Spinal cord (tissue), 10 donors: ENCODE results near the gene HABP2. TPM values are rescaled to one million over a fixed set of nuclear protein-coding genes. Genes with fewer than 3 reads are reported as not detected.
A peak's percentile ranks its signal among the peaks of the same experiment; 100 is the strongest.

Source experiments
- DNase-seq, 6 donors: peaks; one replicate each; pipeline versions ENCODE4 v3.0.0 to v3.0.0-alpha.2; 2013 to 2015; ENCODE audit warnings: low spot score in 6 of 6, low read depth in 4 of 6
- H3K27ac ChIP-seq: one replicate; pipeline ENCODE4 v1.5.1; 2013; ENCODE audit warnings: low read depth, low read length, control low read depth
- H3K27me3 ChIP-seq: one replicate; pipeline ENCODE4 v1.6.1; 2013; ENCODE audit warnings: low read length; ENCODE audit not compliant: control insufficient read depth, insufficient read depth
- H3K36me3 ChIP-seq: one replicate; pipeline ENCODE4 v1.6.1; 2013; ENCODE audit warnings: low read length; ENCODE audit not compliant: control insufficient read depth, insufficient read depth
- H3K4me1 ChIP-seq: one replicate; pipeline ENCODE4 v1.6.1; 2013; ENCODE audit warnings: low read length; ENCODE audit not compliant: control insufficient read depth, insufficient read depth
- H3K4me3 ChIP-seq: one replicate; pipeline ENCODE4 v1.5.1; 2013; ENCODE audit warnings: low read depth, low read length, control low read depth
- H3K9me3 ChIP-seq: one replicate; pipeline ENCODE4 v1.6.1; 2013; ENCODE audit warnings: low read length; ENCODE audit not compliant: control insufficient read depth, insufficient read depth
- WGBS: methylation state at CpG from one replicate; pipeline ENCODE4 v1.1.5; 2013; ENCODE audit warnings: missing lambda C conversion rate; ENCODE audit not compliant: insufficient coverage; 5-methylcytosine and 5-hydroxymethylcytosine counted together
- long read RNA-seq, 4 donors: transcript quantifications; one replicate each; lab custom pipeline, GENCODE V29; 2026
- polyA plus RNA-seq, 2 donors: library from polyadenylated mRNA; unstranded; fragments of 120-200 nt; gene quantifications; one replicate each; pipeline ENCODE4 v1.2.1, GENCODE V29; 2013; ENCODE audit not compliant: insufficient read length in 2 of 2
- total RNA-seq, 2 donors: library from RNA; depleted of rRNA in 1 of 2; stranded (reverse); fragments of 120-200 nt in 1 of 2; fragments of >200 nt in 1 of 2; gene quantifications; one replicate each; pipeline versions ENCODE4 v1.2.3 to v1.2.4, GENCODE V29; 2013 to 2014
- donor health status: healthy.

HABP2 gene
- under 1 TPM; 0.11 to 0.50 TPM for total RNA-seq
- under 1 TPM; 0.09 to 0.17 TPM for polyA plus RNA-seq
- long read RNA-seq, donor 1, result 0 reads
- long read RNA-seq, donor 2, result 0 reads
- long read RNA-seq, donor 3, result 0 reads
- long read RNA-seq, donor 4, result 0 reads

DNA sequence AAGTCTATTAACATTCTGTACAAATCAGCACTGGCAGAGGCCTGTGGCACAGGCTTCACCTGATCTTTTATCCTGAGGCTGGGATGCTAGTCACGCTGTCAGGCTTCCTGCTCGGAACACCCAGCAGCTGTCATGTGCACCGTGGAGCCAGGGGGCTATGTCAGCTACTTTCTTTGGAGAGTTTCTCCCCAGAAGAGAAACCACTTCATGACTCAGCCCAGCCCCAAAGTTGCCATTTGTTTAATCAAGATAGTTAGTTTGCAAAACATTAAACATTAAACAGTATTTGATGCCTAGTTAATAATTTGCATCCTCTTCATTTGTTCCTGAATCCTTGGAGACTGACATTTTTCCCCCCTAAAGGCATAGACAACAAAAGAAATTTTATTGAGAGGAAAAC lies at the start of gene HABP2:
TSS of gene HABP2 (plus strand) at position 353 of the 400 bp plus-strand sequence. CDS start 69 bp downstream, outside the sequence.
- no peaks in the 10 kb centered on the region for H3K4me1 ChIP-seq
- H3K4me3 ChIP-seq, result no peak within 1 kb of the TSS
- no peaks in the 10 kb centered on the region for H3K36me3 ChIP-seq
- peak in 2 of 6 donors; percentile 15 to 33 for DNase-seq
- H3K27ac ChIP-seq, result no peak within 1 kb of the TSS
- no peaks in the 10 kb centered on the region for H3K9me3 ChIP-seq
- peaks cover 4% of the 10 kb centered on the region for H3K27me3 ChIP-seq
- WGBS, result 25% methylated on average over 3 of the region's 3 CpGs

DNA sequence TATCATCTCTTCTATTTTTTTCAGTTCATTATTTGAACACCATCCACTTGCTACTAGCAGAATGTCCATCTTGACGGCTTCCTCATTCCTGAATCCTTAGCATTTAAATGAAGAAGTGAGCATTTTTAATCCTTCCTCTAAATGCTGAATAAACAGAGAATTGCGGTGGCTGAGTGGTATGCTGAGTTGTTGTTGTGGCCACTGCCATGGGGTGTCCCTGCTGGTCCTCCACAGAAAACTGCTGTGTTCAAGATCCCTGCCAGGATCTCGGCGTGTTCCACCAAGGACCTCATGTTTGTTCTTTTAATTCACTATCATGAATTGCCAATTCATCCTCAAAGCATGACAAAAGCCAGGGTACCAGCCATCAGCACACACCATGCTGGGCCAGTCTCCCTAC lies 48.9 kb upstream of the HABP2 start:
- H3K9me3 ChIP-seq, result no peaks in the 10 kb centered on the region
- no peaks in the 10 kb centered on the region for H3K27me3 ChIP-seq
- no peaks in the 10 kb centered on the region for H3K4me1 ChIP-seq
- no peaks in the 10 kb centered on the region for H3K36me3 ChIP-seq
- DNase-seq, result no peak
- no peak overlapping the region for H3K27ac ChIP-seq
- no peak overlapping the region for H3K4me3 ChIP-seq
- WGBS, result 83% methylated on average over 2 of the region's 4 CpGs

DNA sequence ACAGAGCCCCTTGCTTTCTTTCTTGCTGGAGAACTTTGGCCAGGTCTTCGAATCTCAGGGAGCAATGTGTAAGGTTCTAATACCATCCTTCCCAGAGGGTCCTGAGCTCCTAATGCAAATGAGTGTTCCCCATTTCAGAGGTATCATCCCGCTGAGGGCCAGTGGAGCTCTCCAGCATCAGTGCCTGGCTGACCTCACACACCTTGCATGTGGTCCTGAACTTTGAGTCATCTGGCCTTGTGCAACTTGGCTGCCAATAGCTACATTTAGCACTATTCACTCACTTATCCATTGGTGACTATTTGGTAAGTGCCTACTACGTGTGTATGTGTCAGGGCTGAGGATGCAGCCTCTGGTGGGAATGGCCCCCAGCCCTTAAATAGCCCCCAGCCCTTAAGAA lies 48.4 kb upstream of the HABP2 start:
- Histone ChIP-seq H3K27me3 (no peaks in the 10 kb centered on the region), H3K9me3 (no peaks in the 10 kb centered on the region), H3K36me3 (no peaks in the 10 kb centered on the region), H3K4me1 (no peaks in the 10 kb centered on the region), H3K4me3 (no peak overlapping the region), H3K27ac (no peak overlapping the region)
- DNase-seq, result no peak
- 89% methylated on average over 2 of the region's 3 CpGs for WGBS

DNA sequence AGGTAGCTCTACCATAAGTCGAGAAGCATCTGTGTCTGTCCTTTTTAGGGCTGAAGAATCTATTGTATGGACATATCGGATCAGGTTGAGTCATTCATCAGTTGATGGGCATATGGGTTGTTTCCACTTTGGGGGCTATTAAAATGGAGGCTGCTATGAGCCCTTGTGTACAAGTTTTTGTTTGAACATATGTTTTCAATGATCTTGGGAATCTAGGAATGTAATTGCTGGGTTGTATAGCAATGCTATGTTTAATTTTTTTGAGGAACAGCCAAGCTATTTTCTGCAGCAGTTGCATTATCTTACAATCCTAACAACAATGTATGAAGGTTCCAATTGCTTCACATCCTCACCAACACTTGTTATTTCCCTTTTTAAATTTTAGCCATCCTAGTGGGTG lies 46.4 kb upstream of the HABP2 start:
- Histone ChIP-seq H3K27me3 (no peaks in the 10 kb centered on the region), H3K4me1 (no peaks in the 10 kb centered on the region), H3K36me3 (no peaks in the 10 kb centered on the region), H3K27ac (no peak overlapping the region), H3K4me3 (no peak overlapping the region), H3K9me3 (no peaks in the 10 kb centered on the region)
- WGBS, result 94% methylated on average over 2 of the region's 2 CpGs
- DNase-seq, result no peak

DNA sequence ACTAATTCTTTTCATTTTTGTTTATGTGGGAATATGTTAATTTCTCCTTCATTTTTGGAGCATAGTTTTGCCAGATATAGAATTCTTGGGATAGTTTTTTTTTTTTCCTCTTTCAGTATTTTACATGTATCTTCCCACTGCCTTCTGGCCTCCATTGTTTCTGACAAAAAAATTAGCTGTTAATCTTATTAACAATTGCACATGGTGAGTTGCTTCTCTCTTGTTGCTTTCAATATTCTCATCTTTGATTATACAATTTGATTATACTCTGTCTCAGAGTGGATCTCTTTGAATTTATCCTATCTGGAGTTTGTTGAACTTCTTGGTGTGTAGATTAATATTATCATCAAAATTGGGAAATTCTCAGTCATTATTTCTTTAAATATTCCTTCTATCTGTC lies 41.4 kb upstream of the HABP2 start:
- Histone ChIP-seq H3K36me3 (no peaks in the 10 kb centered on the region), H3K4me3 (no peak overlapping the region), H3K27ac (no peak overlapping the region)

DNA sequence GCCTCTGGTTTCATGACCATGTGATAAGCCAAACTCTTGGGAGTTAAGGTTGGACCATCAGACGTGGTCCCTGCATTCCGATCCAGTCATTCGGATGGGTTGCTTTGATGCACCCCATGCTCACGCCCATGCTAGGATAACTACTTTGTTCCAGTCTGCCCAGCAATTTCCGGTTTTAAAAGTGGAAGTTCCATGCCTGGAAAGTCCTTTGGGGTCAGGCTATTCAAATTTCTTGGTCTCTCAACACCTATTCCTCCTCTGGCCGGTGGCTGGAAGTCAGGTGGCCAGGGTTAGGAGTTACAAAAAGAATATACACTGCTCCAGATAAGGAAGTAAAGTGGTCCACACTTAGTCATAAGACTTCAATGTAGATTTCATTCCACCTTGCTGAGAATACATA lies 37.7 kb upstream of the HABP2 start:
- no peak for DNase-seq
- Histone ChIP-seq H3K4me3 (no peak overlapping the region), H3K9me3 (peaks cover 4% of the 10 kb centered on the region)

More for the DNA sequence above, 41.4 kb upstream of the HABP2 start:
- Histone ChIP-seq H3K4me1 (no peaks in the 10 kb centered on the region), H3K27me3 (no peaks in the 10 kb centered on the region), H3K9me3 (peaks cover 4% of the 10 kb centered on the region)
- no peak for DNase-seq

DNA sequence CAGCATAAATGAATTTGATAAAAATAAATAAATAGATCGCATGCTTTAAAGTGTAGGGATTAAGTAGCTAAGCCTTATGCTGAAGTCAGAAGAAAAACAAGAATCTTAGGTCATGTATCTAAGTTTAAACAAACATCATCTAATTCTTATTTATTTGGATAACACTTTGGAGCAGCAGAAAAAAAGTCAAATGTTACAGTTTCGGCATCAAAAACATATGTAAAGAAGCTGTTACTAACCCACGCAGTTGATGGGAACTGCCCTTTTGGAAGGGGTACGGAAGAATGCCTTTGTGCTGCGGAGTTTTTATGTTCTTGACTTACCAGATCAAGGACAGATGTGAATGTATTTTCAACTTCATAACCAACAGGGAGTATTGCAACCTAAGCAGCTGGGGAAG lies 37.3 kb upstream of the HABP2 start:
- no peak overlapping the region for H3K27ac ChIP-seq
- WGBS, result 61% methylated on average over 3 of the region's 5 CpGs
- H3K4me1 ChIP-seq, result no peaks in the 10 kb centered on the region
- H3K36me3 ChIP-seq, result no peaks in the 10 kb centered on the region
- DNase-seq, result no peak
- no peaks in the 10 kb centered on the region for H3K27me3 ChIP-seq
- peaks cover 4% of the 10 kb centered on the region for H3K9me3 ChIP-seq
- no peak overlapping the region for H3K4me3 ChIP-seq

More for the DNA sequence above, 37.7 kb upstream of the HABP2 start:
- no peaks in the 10 kb centered on the region for H3K36me3 ChIP-seq
- no peaks in the 10 kb centered on the region for H3K27me3 ChIP-seq
- H3K4me1 ChIP-seq, result no peaks in the 10 kb centered on the region
- no peak overlapping the region for H3K27ac ChIP-seq
- 97% methylated on average over 4 of the region's 6 CpGs for WGBS

DNA sequence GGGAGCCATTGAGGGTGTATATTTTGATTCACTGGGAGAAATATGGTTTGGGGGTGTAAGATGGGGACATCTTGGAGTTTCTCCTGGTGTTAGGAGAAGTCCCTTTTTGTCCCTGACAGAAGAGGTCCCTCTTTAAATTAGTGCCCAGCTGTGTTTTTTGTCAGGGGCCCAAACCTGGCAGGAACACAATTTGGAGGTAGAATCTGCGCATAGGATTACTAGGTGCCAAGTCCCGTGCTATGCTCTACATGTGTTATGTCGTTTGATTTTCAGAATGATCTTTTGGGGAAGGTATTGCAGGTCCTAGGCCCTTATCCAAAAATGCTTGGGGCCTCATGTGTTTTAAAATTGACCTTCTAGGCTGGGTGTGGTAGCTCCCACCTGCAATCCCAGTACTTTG lies 36.8 kb upstream of the HABP2 start:
- peaks cover 4% of the 10 kb centered on the region for H3K9me3 ChIP-seq
- no peak overlapping the region for H3K27ac ChIP-seq
- DNase-seq, result no peak
- WGBS, result 100% methylated on average over 2 of the region's 3 CpGs
- H3K4me1 ChIP-seq, result no peaks in the 10 kb centered on the region
- H3K36me3 ChIP-seq, result no peaks in the 10 kb centered on the region
- H3K27me3 ChIP-seq, result no peaks in the 10 kb centered on the region
- no peak overlapping the region for H3K4me3 ChIP-seq

DNA sequence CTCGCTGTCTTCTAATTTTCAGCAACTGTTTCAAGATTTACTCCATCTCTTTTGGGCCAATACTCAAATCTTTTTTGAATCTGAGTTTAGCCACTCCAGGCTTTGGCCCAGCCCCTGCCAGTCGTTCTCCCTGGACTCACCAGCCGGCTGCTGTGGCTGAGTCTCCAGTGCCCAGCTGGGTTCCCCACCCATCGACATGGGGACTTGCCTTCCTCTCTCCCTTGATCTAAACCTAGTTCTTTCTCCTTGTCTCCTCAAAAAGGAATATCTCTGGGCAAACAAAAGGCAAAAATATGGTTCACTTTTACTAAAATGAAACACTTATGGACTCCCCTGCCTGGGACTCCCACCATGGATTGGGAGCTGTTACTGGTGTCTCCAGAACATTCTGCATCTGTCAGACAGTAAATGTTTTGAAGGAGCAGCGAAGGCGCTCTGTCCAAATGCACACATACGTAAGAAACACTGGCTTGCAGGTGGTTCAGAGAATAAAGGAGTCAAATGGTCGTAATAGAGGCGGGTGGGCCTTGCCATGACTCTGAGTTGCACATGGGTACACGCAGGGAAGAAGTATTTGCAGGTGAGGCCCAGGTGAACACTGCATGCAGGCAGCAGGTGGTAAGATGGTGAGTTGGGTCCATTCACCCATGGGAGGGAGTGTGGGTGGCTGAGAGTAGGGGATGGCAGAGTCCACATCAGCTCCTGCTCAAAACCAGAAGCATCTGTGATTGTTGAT lies 35.5 kb upstream of the HABP2 start:
- no peak for DNase-seq
- WGBS, result 93% methylated on average over 9 of the region's 10 CpGs
- no peaks in the 10 kb centered on the region for H3K9me3 ChIP-seq
- H3K36me3 ChIP-seq, result no peaks in the 10 kb centered on the region
- no peaks in the 10 kb centered on the region for H3K27me3 ChIP-seq
- H3K4me3 ChIP-seq, result no peak overlapping the region
- no peaks in the 10 kb centered on the region for H3K4me1 ChIP-seq
- no peak overlapping the region for H3K27ac ChIP-seq

DNA sequence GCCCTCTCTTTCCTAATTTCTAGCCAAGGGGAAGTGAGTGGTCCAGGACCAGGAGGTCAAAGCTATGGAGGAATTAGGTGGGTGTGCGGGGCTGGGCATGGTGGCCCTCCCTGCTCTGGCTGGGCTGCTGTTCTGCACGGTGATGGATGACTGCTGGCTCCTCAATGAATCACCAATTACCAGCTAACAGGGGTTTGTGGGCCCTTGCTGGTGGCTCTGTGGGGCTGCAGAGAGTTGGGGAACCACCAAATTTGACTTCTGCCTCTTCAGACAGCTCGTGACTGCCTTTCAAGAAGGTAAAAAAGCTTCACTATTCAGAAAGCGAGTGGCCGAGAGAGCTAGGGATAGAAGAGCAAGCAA lies 35.0 kb upstream of the HABP2 start:
- Histone ChIP-seq H3K4me3 (no peak overlapping the region), H3K36me3 (no peaks in the 10 kb centered on the region), H3K27me3 (no peaks in the 10 kb centered on the region), H3K4me1 (peaks cover 2% of the 10 kb centered on the region), H3K9me3 (no peaks in the 10 kb centered on the region), H3K27ac (no peak overlapping the region)
- 83% methylated on average over 2 of the region's 5 CpGs for WGBS
- no peak for DNase-seq
